DOHH2 (cell line): ENCODE data around the gene CTNS.

Experiments
- EZH2phosphoT487 ChIP-seq: fragments of 200-600 bp; sonication (generic); IDR thresholded peaks from 2 replicates; pipeline ENCODE4 v1.6.1; 2017; ENCODE audit warnings: borderline replicate concordance, mild to moderate bottlenecking, antibody characterized with exemption, low read length, moderate library complexity, mixed read lengths
- TF ChIP-seq, protein P1 (sequence below): fragments of 200-600 bp; sonication (generic); IDR thresholded peaks from one replicate; pipeline ENCODE4 v1.5.1; 2014; ENCODE audit warnings: antibody characterized with exemption, mild to moderate bottlenecking, low read depth, low read length; ENCODE audit not compliant: poor library complexity, severe bottlenecking

DNA sequence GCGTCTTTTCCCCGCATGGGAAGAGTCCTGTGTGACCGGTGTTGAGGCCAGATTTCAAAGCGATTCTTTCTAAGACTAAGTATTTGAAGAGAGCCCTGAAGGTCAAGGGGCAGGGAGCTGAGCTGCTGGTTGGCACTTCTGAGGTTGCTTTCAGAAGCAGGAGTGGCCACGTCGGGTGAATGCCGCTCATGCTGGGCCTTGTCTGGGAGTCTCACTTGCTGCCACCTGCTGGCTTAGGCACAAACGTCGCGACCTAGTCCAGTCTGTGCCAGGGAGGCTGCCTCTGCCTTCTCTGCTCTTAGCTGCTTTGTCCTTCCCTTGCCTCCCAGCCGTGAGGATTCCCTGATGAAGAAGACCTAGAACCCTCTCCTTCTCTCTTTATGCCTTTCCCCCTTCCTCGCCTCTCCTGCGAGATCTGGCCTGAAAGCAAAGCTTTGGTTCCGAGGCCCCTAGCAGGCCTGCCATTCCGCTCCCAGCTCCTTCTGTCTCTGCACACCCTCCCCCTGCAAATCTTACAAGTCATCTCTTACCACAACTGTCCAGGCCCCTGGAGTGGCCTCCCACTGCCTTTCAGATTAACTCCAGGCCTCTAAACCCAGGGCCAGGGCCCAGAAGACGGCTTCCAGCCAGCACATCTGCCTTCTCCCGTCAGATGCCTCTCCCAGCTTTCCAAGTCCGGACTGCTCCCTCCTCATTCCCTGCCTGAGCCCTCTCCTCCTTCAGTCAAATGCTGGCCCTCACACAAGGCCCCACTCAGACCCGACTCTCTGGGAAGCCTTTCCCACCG, 11.4 kb downstream of the CTNS start:
- TF ChIP-seq, protein P1, sequence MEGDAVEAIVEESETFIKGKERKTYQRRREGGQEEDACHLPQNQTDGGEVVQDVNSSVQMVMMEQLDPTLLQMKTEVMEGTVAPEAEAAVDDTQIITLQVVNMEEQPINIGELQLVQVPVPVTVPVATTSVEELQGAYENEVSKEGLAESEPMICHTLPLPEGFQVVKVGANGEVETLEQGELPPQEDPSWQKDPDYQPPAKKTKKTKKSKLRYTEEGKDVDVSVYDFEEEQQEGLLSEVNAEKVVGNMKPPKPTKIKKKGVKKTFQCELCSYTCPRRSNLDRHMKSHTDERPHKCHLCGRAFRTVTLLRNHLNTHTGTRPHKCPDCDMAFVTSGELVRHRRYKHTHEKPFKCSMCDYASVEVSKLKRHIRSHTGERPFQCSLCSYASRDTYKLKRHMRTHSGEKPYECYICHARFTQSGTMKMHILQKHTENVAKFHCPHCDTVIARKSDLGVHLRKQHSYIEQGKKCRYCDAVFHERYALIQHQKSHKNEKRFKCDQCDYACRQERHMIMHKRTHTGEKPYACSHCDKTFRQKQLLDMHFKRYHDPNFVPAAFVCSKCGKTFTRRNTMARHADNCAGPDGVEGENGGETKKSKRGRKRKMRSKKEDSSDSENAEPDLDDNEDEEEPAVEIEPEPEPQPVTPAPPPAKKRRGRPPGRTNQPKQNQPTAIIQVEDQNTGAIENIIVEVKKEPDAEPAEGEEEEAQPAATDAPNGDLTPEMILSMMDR, result peak; percentile 71
- no peak for TF ChIP-seq EZH2phosphoT487
